Mucosa of descending colon (tissue), 3 donors: ENCODE results near the gene MCCC2. TPM values are rescaled to one million over a fixed set of nuclear protein-coding genes. Genes with fewer than 3 reads are reported as not detected.
"Not testable (repeated sequence)": the region's sequence is repeated elsewhere in the genome, so short reads cannot be mapped to it uniquely, and the experiment has no call there.

Experiments
- ATAC-seq: fragments of 200-7000 bp; cut with Tn5 transposase; one replicate; pipeline ENCODE4 v1.9.1; 2020; ENCODE audit warnings: mild to moderate bottlenecking, moderate library complexity
- DNase-seq, 3 donors: peaks; one replicate each; pipeline ENCODE4 v3.0.0-alpha.2; 2020
- H3K36me3 ChIP-seq: fragments of 200-600 bp; one replicate; pipeline ENCODE4 v1.8.0; 2021; ENCODE audit warnings: low read depth, mild to moderate bottlenecking
- H3K4me1 ChIP-seq: fragments of 200-600 bp; one replicate; pipeline ENCODE4 v1.8.0; 2021; ENCODE audit warnings: low read depth, mild to moderate bottlenecking
- H3K4me3 ChIP-seq: fragments of 200-600 bp; one replicate; pipeline ENCODE4 v1.8.0; 2021; ENCODE audit warnings: mild to moderate bottlenecking
- H3K9me3 ChIP-seq: fragments of 200-600 bp; one replicate; pipeline ENCODE4 v1.8.0; 2021; ENCODE audit warnings: mild to moderate bottlenecking
- intact Hi-C, 2 donors: fragments of 100-400 bp; cut with DNase I in 1 of 2; cut with micrococcal nuclease in 1 of 2; formaldehyde crosslinking; loops; one replicate each; pipeline versions ENCODE4 v1.11.0 to v1.11.1; 2022; cut with DNase I, micrococcal nuclease
- total RNA-seq, 3 donors: library from RNA; stranded (reverse); fragmentation: NEBNext Ultra II Directional in 2 of 3; extraction: Animal tissue kit (Norgen Biotek cat#: 25700) in 2 of 3; gene quantifications; one replicate each; pipeline versions ENCODE4 v1.2.1 to v1.2.4, GENCODE V29; 2021 to 2023
- TF ChIP-seq, protein P1 (sequence below): fragments of 200-600 bp; IDR thresholded peaks from one replicate; pipeline ENCODE4 v1.8.0; 2022; ENCODE audit warnings: antibody characterized with exemption, mild to moderate bottlenecking
- donor health status: DM: no; HTN: no; CAD: no; lungs with moderate emphysema.
- donor health status: DM: no; HTN: no; CAD: no.
- donor health status: DM: no; HTN: yes; CAD: no.

Gene MCCC2
- total RNA-seq, 3 donors from 2014 or later: 32.3 to 63.8 (median 54.0) TPM

DNA sequence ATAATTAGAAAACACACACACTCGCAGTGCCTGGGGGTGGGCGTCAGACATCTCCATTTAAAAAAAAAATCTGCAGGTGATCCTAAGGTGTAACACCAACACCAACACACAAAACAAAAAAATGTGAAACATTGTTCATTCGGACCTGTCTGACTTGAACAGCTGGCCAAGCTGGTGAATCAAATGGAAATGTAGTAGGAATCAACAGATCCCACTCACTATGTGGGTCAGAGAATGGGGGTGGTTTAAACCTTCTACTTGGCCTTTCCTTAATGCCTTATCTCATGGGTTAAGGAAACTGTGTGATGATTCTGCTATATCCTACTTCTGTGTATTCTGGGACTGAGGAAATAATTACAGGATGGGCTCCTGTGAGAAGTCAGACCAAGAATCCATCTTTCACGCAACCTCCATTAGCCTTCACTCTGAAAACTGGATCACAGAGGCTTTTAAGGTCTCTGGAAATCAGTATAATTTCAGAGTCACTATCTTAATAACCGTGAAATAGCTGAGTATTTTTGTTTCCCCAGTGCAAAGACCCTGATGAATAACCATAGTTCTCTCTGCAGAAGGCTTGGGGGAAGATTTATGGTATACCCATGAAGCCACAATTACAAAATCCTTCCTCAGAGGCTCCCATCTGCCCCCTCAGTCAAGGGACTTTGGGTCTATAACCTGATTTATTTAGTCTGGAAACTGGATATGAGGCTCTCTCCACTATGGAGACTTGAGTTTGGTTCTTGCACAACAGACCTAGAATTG, 17.2 kb upstream of the MCCC2 start:
- intact Hi-C loops: no loop called here
- no peak for DNase-seq
- H3K4me1 ChIP-seq: no peaks in the 10 kb centered on the region
- H3K4me3 ChIP-seq: no peak overlapping the region
- TF ChIP-seq, protein P1, sequence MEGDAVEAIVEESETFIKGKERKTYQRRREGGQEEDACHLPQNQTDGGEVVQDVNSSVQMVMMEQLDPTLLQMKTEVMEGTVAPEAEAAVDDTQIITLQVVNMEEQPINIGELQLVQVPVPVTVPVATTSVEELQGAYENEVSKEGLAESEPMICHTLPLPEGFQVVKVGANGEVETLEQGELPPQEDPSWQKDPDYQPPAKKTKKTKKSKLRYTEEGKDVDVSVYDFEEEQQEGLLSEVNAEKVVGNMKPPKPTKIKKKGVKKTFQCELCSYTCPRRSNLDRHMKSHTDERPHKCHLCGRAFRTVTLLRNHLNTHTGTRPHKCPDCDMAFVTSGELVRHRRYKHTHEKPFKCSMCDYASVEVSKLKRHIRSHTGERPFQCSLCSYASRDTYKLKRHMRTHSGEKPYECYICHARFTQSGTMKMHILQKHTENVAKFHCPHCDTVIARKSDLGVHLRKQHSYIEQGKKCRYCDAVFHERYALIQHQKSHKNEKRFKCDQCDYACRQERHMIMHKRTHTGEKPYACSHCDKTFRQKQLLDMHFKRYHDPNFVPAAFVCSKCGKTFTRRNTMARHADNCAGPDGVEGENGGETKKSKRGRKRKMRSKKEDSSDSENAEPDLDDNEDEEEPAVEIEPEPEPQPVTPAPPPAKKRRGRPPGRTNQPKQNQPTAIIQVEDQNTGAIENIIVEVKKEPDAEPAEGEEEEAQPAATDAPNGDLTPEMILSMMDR: no peak
- no peaks in the 10 kb centered on the region for H3K36me3 ChIP-seq
- no peak for ATAC-seq
- no peaks in the 10 kb centered on the region for H3K9me3 ChIP-seq

DNA sequence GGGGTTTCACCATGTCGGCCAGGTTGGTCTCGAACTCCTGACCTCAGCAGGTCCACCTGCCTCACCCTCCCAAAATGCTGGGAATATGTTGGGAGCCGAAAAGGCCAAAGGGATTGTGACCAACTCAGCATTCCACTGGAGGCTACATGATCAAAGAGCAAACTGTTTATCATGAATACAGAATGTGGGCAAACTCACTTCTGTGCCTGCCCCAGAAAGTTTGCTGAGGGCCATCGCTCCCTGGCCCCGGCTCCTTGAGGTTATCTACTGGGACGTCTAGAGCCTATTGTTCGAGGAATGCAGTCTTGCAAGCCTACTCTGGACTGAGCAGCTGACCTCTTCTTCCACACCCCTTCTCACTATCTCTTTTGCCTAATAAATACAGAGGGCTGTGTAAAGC, 15.3 kb upstream of the MCCC2 start:
- intact Hi-C loops, DNase-seq, H3K4me3 ChIP-seq, H3K4me1 ChIP-seq, ATAC-seq, H3K36me3 ChIP-seq, H3K9me3 ChIP-seq: not testable (repeated sequence)

DNA sequence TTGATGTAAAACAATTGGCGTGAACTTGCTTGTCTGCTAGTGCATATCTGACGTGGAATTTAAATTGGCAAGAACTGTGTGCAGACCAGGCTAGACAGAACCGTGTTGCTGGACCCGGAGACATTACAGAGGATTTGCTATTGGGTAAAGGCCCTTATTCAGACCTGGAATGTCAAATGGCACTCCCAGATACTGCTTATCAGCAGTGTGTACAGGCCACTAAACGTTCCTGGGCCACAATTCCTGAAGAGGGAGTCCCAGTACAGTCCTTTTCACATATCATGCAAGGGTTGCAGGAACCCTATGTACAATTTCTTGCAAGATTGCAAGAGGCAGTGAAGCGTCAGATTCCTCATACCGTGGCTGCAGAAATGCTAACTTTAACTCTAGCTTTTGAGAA, 13.5 kb upstream of the MCCC2 start:
- DNase-seq (no peak), ATAC-seq (no peak)
- no peak overlapping the region for H3K4me3 ChIP-seq
- H3K9me3 ChIP-seq: no peaks in the 10 kb centered on the region
- no peaks in the 10 kb centered on the region for H3K4me1 ChIP-seq
- TF ChIP-seq, protein P1: no peak
- H3K36me3 ChIP-seq: no peaks in the 10 kb centered on the region
- intact Hi-C loops: no loop called here

DNA sequence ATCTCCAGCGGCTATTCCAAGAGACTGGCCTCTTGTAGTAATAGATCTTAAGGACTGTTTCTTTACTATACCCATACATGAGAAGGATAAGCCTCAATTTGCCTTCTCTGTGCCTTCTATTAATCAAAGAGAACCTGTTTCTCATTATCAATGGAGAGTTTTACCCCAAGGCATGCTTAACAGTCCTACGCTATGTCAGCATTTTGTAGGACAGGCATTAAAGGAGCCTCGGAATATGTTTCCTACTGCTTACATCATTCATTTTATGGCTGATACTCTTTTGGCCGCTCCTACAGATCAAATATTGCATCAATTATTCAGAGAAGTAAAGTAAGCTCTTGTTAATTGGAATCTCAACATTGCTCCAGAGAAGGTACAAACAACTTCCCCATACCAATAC, 11.6 kb upstream of the MCCC2 start:
- ATAC-seq, DNase-seq, H3K4me3 ChIP-seq, intact Hi-C loops, H3K36me3 ChIP-seq, H3K4me1 ChIP-seq, H3K9me3 ChIP-seq: not testable (repeated sequence)

DNA sequence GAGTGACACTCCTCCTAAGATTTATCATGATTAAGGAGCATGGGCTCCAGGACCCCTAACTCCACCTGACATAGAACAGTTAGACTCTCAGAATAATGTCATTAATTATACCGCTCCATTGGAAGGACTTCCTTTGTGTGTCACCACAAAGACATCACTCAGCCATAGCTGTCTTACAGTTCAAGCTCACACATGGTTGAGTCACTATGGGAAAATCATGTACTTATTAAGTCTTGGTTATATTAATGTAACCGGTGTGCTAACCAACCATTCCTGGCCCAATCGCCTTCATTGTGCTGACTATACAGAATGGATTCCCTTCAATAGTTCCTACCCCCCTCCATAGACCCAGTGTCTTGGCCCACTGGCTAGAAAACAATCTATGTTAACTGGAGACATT, 10.9 kb upstream of the MCCC2 start:
- DNase-seq: no peak
- intact Hi-C loops: no loop called here
- no peak for ATAC-seq
- H3K4me1 ChIP-seq: no peaks in the 10 kb centered on the region
- H3K4me3 ChIP-seq: no peak overlapping the region
- no peaks in the 10 kb centered on the region for H3K9me3 ChIP-seq
- TF ChIP-seq, protein P1: no peak
- H3K36me3 ChIP-seq: no peaks in the 10 kb centered on the region

DNA sequence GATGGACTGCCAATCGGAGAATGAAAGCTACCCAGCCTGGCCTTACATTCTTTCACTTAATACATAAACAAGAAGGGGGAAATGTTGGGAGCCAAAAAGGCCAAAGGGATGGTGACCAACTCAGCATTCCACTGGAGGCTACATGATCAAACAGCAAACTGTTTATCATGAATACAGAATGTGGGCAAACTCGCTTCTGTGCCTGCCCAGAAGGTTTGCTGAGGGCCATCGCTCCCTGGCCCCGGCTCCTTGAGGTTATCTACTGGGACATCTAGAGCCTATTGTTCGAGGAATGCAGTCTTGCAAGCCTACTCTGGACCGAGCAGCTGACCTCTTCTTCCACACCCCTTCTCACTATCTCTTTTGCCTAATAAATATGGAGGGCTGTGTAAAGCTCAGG, 9.3 kb upstream of the MCCC2 start:
- intact Hi-C loops, DNase-seq, H3K4me3 ChIP-seq, ATAC-seq, H3K36me3 ChIP-seq, H3K9me3 ChIP-seq, H3K4me1 ChIP-seq: not testable (repeated sequence)

DNA sequence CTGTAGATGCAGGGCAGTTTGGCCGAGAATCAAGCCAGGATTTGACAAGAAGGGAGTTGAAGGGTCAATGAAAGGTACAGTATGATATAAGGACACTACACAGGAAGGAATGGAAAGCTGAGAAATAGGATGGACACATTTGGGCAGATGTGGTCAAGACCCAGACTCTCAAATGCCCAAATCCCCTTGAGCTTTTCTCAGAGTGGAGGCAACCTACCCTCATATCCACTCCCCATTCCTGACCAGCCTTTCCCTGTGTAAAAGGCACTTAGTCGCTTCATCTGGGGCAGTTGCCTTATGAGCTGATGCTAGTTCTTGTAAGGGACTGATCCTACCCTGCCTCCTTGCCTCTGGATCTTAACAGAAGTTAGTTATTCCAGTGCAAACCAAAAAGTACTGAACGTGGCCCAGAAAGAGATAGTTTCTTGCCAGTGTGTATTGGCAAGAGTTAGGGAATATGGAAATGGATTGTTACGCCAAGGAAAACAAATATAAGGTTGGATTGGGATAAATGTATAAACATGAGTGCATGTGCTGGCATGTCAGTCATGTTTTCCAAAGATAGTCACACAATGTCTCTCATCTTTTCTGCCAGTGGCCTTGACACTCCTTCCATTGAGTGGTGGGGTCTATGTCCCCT, 4.1 kb upstream of the MCCC2 start:
- TF ChIP-seq, protein P1: no peak
- no peak overlapping the region for H3K4me3 ChIP-seq
- ATAC-seq: no peak
- H3K9me3 ChIP-seq: no peaks in the 10 kb centered on the region
- intact Hi-C loops: no loop called here
- H3K4me1 ChIP-seq: no peaks in the 10 kb centered on the region
- H3K36me3 ChIP-seq: no peaks in the 10 kb centered on the region
- no peak for DNase-seq
